ENCODE results near the gene ZNF622.
"Not testable (repeated sequence)": the region's sequence is repeated elsewhere in the genome, so short reads cannot be mapped to it uniquely, and the experiment has no call there.

ZNF622 gene

GRCh38 chr5:16436065-16436682, 29.4 kb downstream of the ZNF622 start:
- not testable (repeated sequence) for H3K27ac ChIP-seq (replicated peaks; ENCODE audit: low read length); H3K4me2 ChIP-seq (ENCODE audit: insufficient read depth, low read length, poor library complexity, severe bottlenecking); H3K36me3 ChIP-seq (replicated peaks in 1 of 2; ENCODE audit: control insufficient read depth in 2 of 2, insufficient read depth in 2 of 2, low read length in 2 of 2)

GRCh38 chr5:16431490-16431889, 34.1 kb downstream of the ZNF622 start:
- no peaks in the 10 kb centered on the region for H3K79me1 ChIP-seq (ENCODE audit: low read depth, low read length)
- no peak overlapping the region for H3K4ac ChIP-seq (ENCODE audit: low read length)

More at GRCh38 chr5:16436065-16436682, 29.4 kb downstream of the ZNF622 start:
- H2BK15ac ChIP-seq (ENCODE audit: low read length); H3K9me3 ChIP-seq (replicated peaks in 1 of 2; ENCODE audit: control insufficient read depth in 2 of 2, insufficient read depth in 1 of 2, low read depth in 1 of 2, low read length in 2 of 2); H3K14ac ChIP-seq (ENCODE audit: low read length); H2BK120ac ChIP-seq (ENCODE audit: low read depth, low read length); H3K9ac ChIP-seq (ENCODE audit: low read depth, low read length, poor library complexity); H3K18ac ChIP-seq (ENCODE audit: low read length); H2AK5ac ChIP-seq (ENCODE audit: low read depth, low read length); H3K4me3 ChIP-seq (ENCODE audit: low read length in 2 of 2); H3K4ac ChIP-seq (ENCODE audit: low read length); H4K8ac ChIP-seq (ENCODE audit: low read depth, low read length); DNase-seq (ENCODE audit: low spot score); H3K4me1 ChIP-seq (ENCODE audit: control insufficient read depth in 2 of 2, insufficient read depth in 1 of 2, low read depth in 1 of 2, low read length in 2 of 2); H3K27me3 ChIP-seq (ENCODE audit: control insufficient read depth in 3 of 3, insufficient read depth in 3 of 3, low read depth in 1 of 3, low read length in 3 of 3); H2BK12ac ChIP-seq (ENCODE audit: low read length); H2AFZ ChIP-seq (ENCODE audit: low read length); H3K79me1 ChIP-seq (ENCODE audit: low read depth, low read length); H2BK5ac ChIP-seq (ENCODE audit: low read length); H4K91ac ChIP-seq (ENCODE audit: low read depth, low read length, poor library complexity): not testable (repeated sequence)
- H3K23ac ChIP-seq (ENCODE audit: low read depth, low read length, poor library complexity): peak overlapping the region; percentile 35
- WGBS, 2 donors (ENCODE audit: extremely low coverage in 2 of 2, insufficient read length in 2 of 2, insufficient replicate concordance in 1 of 2): no CpG with 5 or more reads among the region's 28 CpGs

GRCh38 chr5:16430349-16431089, 35.1 kb downstream of the ZNF622 start:
- Histone ChIP-seq H3K4me1 (ENCODE audit: control insufficient read depth in 2 of 2, insufficient read depth in 1 of 2, low read depth in 1 of 2, low read length in 2 of 2) (peaks cover 8% of the 10 kb centered on the region in 2 donors), H3K18ac (ENCODE audit: low read length) (peak overlapping the region; percentile 55), H3K9ac (ENCODE audit: low read depth, low read length, poor library complexity) (no peak overlapping the region), H4K91ac (ENCODE audit: low read depth, low read length, poor library complexity) (no peak overlapping the region), H2BK15ac (ENCODE audit: low read length) (no peak overlapping the region), H4K8ac (ENCODE audit: low read depth, low read length) (no peak overlapping the region), H3K4ac (ENCODE audit: low read length) (no peak overlapping the region), H2BK5ac (ENCODE audit: low read length) (no peak overlapping the region), H3K36me3 (replicated peaks in 1 of 2; ENCODE audit: control insufficient read depth in 2 of 2, insufficient read depth in 2 of 2, low read length in 2 of 2) (no peaks in the 10 kb centered on the region), H3K14ac (ENCODE audit: low read length) (no peak overlapping the region), H3K4me3 (ENCODE audit: low read length in 2 of 2) (no peak overlapping the region), H3K27ac (replicated peaks; ENCODE audit: low read length) (no peak overlapping the region), H3K9me3 (replicated peaks in 1 of 2; ENCODE audit: control insufficient read depth in 2 of 2, insufficient read depth in 1 of 2, low read depth in 1 of 2, low read length in 2 of 2) (no peaks in the 10 kb centered on the region), H2AFZ (ENCODE audit: low read length) (no peak overlapping the region), H3K4me2 (ENCODE audit: insufficient read depth, low read length, poor library complexity, severe bottlenecking) (no peak overlapping the region), H3K27me3 (ENCODE audit: control insufficient read depth in 3 of 3, insufficient read depth in 3 of 3, low read depth in 1 of 3, low read length in 3 of 3) (no peaks in the 10 kb centered on the region), H2BK12ac (ENCODE audit: low read length) (no peak overlapping the region), H3K79me1 (ENCODE audit: low read depth, low read length) (no peaks in the 10 kb centered on the region), H2BK120ac (ENCODE audit: low read depth, low read length) (no peak overlapping the region), H2AK5ac (ENCODE audit: low read depth, low read length) (no peak overlapping the region), H3K23ac (ENCODE audit: low read depth, low read length, poor library complexity) (no peak overlapping the region)
- no CpG with 5 or more reads among the region's 7 CpGs for WGBS, 2 donors (ENCODE audit: extremely low coverage in 2 of 2, insufficient read length in 2 of 2, insufficient replicate concordance in 1 of 2)
- DNase-seq (ENCODE audit: low spot score): no peak

More at GRCh38 chr5:16431490-16431889, 34.1 kb downstream of the ZNF622 start:
- Histone ChIP-seq H3K36me3 (replicated peaks in 1 of 2; ENCODE audit: control insufficient read depth in 2 of 2, insufficient read depth in 2 of 2, low read length in 2 of 2) (no peaks in the 10 kb centered on the region), H3K18ac (ENCODE audit: low read length) (no peak overlapping the region), H3K27ac (replicated peaks; ENCODE audit: low read length) (no peak overlapping the region), H3K27me3 (ENCODE audit: control insufficient read depth in 3 of 3, insufficient read depth in 3 of 3, low read depth in 1 of 3, low read length in 3 of 3) (no peaks in the 10 kb centered on the region), H3K14ac (ENCODE audit: low read length) (no peak overlapping the region), H3K23ac (ENCODE audit: low read depth, low read length, poor library complexity) (no peak overlapping the region), H2BK120ac (ENCODE audit: low read depth, low read length) (no peak overlapping the region), H4K8ac (ENCODE audit: low read depth, low read length) (no peak overlapping the region), H2BK5ac (ENCODE audit: low read length) (no peak overlapping the region), H2BK12ac (ENCODE audit: low read length) (no peak overlapping the region), H3K4me1 (ENCODE audit: control insufficient read depth in 2 of 2, insufficient read depth in 1 of 2, low read depth in 1 of 2, low read length in 2 of 2) (peaks cover 8% of the 10 kb centered on the region in 2 donors), H2AFZ (ENCODE audit: low read length) (no peak overlapping the region), H4K91ac (ENCODE audit: low read depth, low read length, poor library complexity) (no peak overlapping the region), H2AK5ac (ENCODE audit: low read depth, low read length) (no peak overlapping the region), H2BK15ac (ENCODE audit: low read length) (no peak overlapping the region), H3K9me3 (replicated peaks in 1 of 2; ENCODE audit: control insufficient read depth in 2 of 2, insufficient read depth in 1 of 2, low read depth in 1 of 2, low read length in 2 of 2) (no peaks in the 10 kb centered on the region), H3K9ac (ENCODE audit: low read depth, low read length, poor library complexity) (no peak overlapping the region), H3K4me2 (ENCODE audit: insufficient read depth, low read length, poor library complexity, severe bottlenecking) (no peak overlapping the region), H3K4me3 (ENCODE audit: low read length in 2 of 2) (no peak overlapping the region)
- DNase-seq (ENCODE audit: low spot score): no peak
- WGBS, 2 donors (ENCODE audit: extremely low coverage in 2 of 2, insufficient read length in 2 of 2, insufficient replicate concordance in 1 of 2): no CpG with 5 or more reads among the region's 2 CpGs

- H2BK120ac ChIP-seq (ENCODE audit: low read depth, low read length): no peak overlapping the region
- H3K4me2 ChIP-seq (ENCODE audit: insufficient read depth, low read length, poor library complexity, severe bottlenecking): no peak overlapping the region
- no peak overlapping the region for H2BK12ac ChIP-seq (ENCODE audit: low read length)
- peaks cover 8 to 11% of the 10 kb centered on the region in 2 donors for H3K4me1 ChIP-seq (ENCODE audit: control insufficient read depth in 2 of 2, insufficient read depth in 1 of 2, low read depth in 1 of 2, low read length in 2 of 2)
- H3K27ac ChIP-seq (replicated peaks; ENCODE audit: low read length): no peak overlapping the region
- peak overlapping the region in 1 of 2 donors; percentile 65 for H3K4me3 ChIP-seq (ENCODE audit: low read length in 2 of 2)
- H3K27me3 ChIP-seq (ENCODE audit: control insufficient read depth in 3 of 3, insufficient read depth in 3 of 3, low read depth in 1 of 3, low read length in 3 of 3): no peaks in the 10 kb centered on the region
- H2BK15ac ChIP-seq (ENCODE audit: low read length): no peak overlapping the region
- H3K4ac ChIP-seq (ENCODE audit: low read length): no peak overlapping the region
- H2AK5ac ChIP-seq (ENCODE audit: low read depth, low read length): no peak overlapping the region
- no peak overlapping the region for H4K91ac ChIP-seq (ENCODE audit: low read depth, low read length, poor library complexity)
- H3K14ac ChIP-seq (ENCODE audit: low read length): no peak overlapping the region
- H2AFZ ChIP-seq (ENCODE audit: low read length): no peak overlapping the region
- H3K9me3 ChIP-seq (replicated peaks in 1 of 2; ENCODE audit: control insufficient read depth in 2 of 2, insufficient read depth in 1 of 2, low read depth in 1 of 2, low read length in 2 of 2): no peaks in the 10 kb centered on the region
- no peaks in the 10 kb centered on the region for H3K36me3 ChIP-seq (replicated peaks in 1 of 2; ENCODE audit: control insufficient read depth in 2 of 2, insufficient read depth in 2 of 2, low read length in 2 of 2)
- no CpG with 5 or more reads among the region's 4 CpGs for WGBS, 2 donors (ENCODE audit: extremely low coverage in 2 of 2, insufficient read length in 2 of 2, insufficient replicate concordance in 1 of 2)
- H4K8ac ChIP-seq (ENCODE audit: low read depth, low read length): no peak overlapping the region
- DNase-seq (ENCODE audit: low spot score): no peak
- no peak overlapping the region for H3K23ac ChIP-seq (ENCODE audit: low read depth, low read length, poor library complexity)
- H3K18ac ChIP-seq (ENCODE audit: low read length): no peak overlapping the region
- no peaks in the 10 kb centered on the region for H3K79me1 ChIP-seq (ENCODE audit: low read depth, low read length)
- H3K9ac ChIP-seq (ENCODE audit: low read depth, low read length, poor library complexity): no peak overlapping the region
- no peak overlapping the region for H2BK5ac ChIP-seq (ENCODE audit: low read length)
These were observed 37.2 kb downstream of the ZNF622 start for GRCh38 chr5:16428359-16428758.

Measured in neuronal stem cell (in vitro differentiated cells).